Upper lobe of left lung (tissue), 4 donors: ENCODE data around the gene RDH14.

ENCODE experiments used
- CTCF ChIP-seq, 6 experiments: fragments of 450-650 bp in 4 of 6; fragments of 200-600 bp in 2 of 6; sonication (generic) in 2 of 6; IDR thresholded peaks; one replicate each; pipeline ENCODE4 v1.5.1; 2016 to 2019; ENCODE audit warnings: antibody characterized with exemption in 6 of 6
- POLR2A ChIP-seq, 4 donors: fragments of 450-650 bp; IDR thresholded peaks; one replicate each; pipeline ENCODE4 v1.5.1; 2016 to 2017; ENCODE audit warnings: antibody characterized with exemption in 4 of 4, mild to moderate bottlenecking in 2 of 4

GRCh38 chr2:18598848-18599484 is 38.5 kb upstream of the RDH14 start:
- no peak for TF ChIP-seq POLR2A (IDR thresholded peaks at IDR 0.05)
- TF ChIP-seq CTCF (IDR thresholded peaks at IDR 0.05), result no peak
